GM20000 (cell line): Measurements from ENCODE around the gene GNLY.

Experiments
- DNase-seq: peaks from one replicate; pipeline ENCODE4 v3.0.0; 2012; ENCODE audit warnings: low spot score
- CTCF ChIP-seq: IDR thresholded peaks from 2 replicates; pipeline ENCODE4 v1.5.1; 2012; ENCODE audit warnings: mild to moderate bottlenecking, control low read depth; ENCODE audit errors: extremely low read depth, missing control alignments

Gene GNLY

GRCh38 chr2:85660725-85661124 is 33.4 kb upstream of the GNLY start:
- no peak for DNase-seq
- TF ChIP-seq CTCF, result no peak

- no peak for DNase-seq
- TF ChIP-seq CTCF, result no peak
Measured at GRCh38 chr2:85661139-85661858, 32.9 kb upstream of the GNLY start.

- TF ChIP-seq CTCF, result no peak
- DNase-seq, result no peak
Measured at GRCh38 chr2:85662899-85663593, 31.1 kb upstream of the GNLY start.

DNA sequence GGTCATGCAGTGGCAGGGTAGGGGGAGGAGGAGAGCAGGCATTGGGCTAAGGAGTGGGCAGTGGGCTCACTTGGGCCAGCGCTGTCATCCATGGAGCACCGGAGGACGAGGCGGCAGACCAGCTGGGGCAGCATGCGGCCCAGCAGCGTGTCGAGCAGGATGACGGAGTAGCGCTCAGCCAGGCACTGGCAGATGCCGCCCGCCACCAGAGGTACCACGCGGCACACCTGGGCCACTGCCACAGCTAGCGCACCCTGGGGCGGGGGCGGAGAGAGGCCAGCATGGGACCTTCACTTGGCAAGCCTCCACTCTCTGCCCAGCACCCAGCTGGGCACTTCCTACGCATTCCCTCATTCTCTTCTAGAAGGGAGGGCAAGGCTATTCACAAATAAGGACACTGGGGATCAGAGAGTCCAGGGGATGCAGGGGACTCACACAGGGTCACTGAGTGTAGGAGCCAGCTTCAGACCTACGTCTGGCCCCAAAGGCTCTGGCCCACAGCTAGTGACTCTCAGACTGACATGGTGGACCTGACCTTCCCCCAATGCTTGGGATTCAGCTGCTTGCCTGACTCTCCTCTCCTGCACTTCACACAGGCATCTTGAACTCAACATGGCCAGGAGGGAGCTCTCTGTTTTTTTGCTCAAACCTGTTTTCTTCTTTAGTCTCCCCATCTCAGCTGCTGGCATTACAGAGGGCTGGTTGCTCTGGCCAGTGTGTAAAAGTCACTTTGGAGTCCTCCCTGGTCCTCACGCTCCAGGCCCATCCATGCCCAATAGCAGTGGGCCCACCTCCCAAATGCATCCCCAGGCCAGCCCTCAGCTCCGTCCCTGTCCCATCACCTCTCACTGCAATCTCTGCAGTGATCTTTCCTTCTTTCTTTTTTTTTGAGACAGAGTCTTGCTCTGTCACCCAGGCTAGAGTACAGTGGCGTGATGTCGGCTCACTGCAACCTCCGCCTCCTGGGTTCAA is 30.3 kb upstream of the GNLY start:
- no peak for TF ChIP-seq CTCF
- DNase-seq, result no peak

DNA sequence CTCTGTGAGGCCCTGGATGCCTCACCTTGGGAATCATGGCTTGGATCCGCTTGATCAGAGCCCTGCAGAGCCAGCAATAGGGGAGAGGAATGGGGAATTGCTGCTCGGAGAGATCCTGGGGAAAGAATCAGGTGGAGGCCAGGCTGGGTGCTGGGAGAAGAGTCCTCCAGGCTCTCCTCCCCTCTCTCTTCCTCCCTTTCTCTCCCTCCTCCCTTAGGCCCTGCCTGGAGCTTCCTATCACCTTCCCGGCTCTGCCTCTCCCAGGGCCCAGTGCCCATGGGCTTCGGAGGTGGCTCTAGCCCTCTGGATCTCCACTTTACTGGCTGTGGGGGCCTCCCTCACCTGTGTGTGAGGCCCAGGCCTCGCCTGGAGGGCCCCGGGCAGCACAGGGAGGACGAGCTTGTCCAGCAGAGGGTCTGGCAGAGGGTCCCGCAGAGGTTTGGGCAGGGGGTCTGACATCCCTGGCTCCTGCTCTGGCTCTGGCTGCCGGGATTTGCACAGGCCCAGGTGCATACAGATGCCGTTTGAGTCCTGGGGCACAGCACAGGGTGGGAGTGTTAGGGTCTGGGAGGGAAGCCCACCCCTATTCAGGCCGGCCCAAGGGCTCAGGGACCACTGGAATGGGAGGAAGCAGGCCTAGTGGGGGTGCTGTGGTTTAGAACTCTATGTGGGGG is 28.8 kb upstream of the GNLY start:
- no peak for DNase-seq

GRCh38 chr2:85666016-85666415 is 28.1 kb upstream of the GNLY start:
- DNase-seq, result no peak
- TF ChIP-seq CTCF, result no peak

More for the DNA sequence above, 28.8 kb upstream of the GNLY start:
- no peak for TF ChIP-seq CTCF
